H9 (cell line): Measurements from ENCODE around the gene RIMBP2. TPM values are rescaled to one million over a fixed set of nuclear protein-coding genes. Genes with fewer than 3 reads are reported as not detected.

Source experiments
- DNase-seq: peaks from one replicate; pipeline ENCODE4 v3.0.0-alpha.2; 2017
- H2AFZ ChIP-seq: one replicate; pipeline ENCODE4 v1.6.1; 2013; ENCODE audit warnings: mild to moderate bottlenecking, low read length, control low read depth, moderate library complexity
- H2AK5ac ChIP-seq: 2 replicates; pipeline ENCODE4 v1.6.1; 2013; ENCODE audit warnings: low read length, control low read depth, mixed read lengths; ENCODE audit not compliant: insufficient read length
- H2BK120ac ChIP-seq: one replicate; pipeline ENCODE4 v1.6.1; 2013; ENCODE audit warnings: low read depth, mild to moderate bottlenecking, low read length, control low read depth, inconsistent platforms; ENCODE audit not compliant: poor library complexity, severe bottlenecking
- H2BK12ac ChIP-seq: 2 replicates; pipeline ENCODE4 v1.6.1; 2013; ENCODE audit warnings: low read length, control low read depth, mixed read lengths, low read depth; ENCODE audit not compliant: insufficient read length
- H2BK15ac ChIP-seq: 2 replicates; pipeline ENCODE4 v1.6.1; 2013; ENCODE audit warnings: low read depth, low read length, control low read depth
- H2BK20ac ChIP-seq: one replicate; pipeline ENCODE4 v1.6.1; 2013; ENCODE audit warnings: low read depth, mild to moderate bottlenecking, low read length, control low read depth, inconsistent platforms; ENCODE audit not compliant: poor library complexity, severe bottlenecking
- H2BK5ac ChIP-seq: 2 replicates; pipeline ENCODE4 v1.6.1; 2013; ENCODE audit warnings: low read length, control low read depth, mixed read lengths; ENCODE audit not compliant: insufficient read length
- H3K14ac ChIP-seq: 2 replicates; pipeline ENCODE4 v1.6.1; 2013; ENCODE audit warnings: low read length, control low read depth; ENCODE audit not compliant: insufficient read depth
- H3K18ac ChIP-seq: 2 replicates; pipeline ENCODE4 v1.6.1; 2013; ENCODE audit warnings: low read depth, mild to moderate bottlenecking, mixed read lengths, low read length, control low read depth; ENCODE audit not compliant: insufficient read length
- H3K23ac ChIP-seq: 2 replicates; pipeline ENCODE4 v1.6.1; 2013; ENCODE audit warnings: low read length, control low read depth, mixed read lengths, low read depth; ENCODE audit not compliant: insufficient read length
- H3K23me2 ChIP-seq: 2 replicates; pipeline ENCODE4 v1.6.1; 2013; ENCODE audit warnings: low read depth, mild to moderate bottlenecking, mixed read lengths, low read length, control low read depth; ENCODE audit not compliant: insufficient read length, poor library complexity, severe bottlenecking
- H3K27ac ChIP-seq: 2 replicates; pipeline ENCODE4 v1.5.1; 2013; ENCODE audit warnings: low read length, control low read depth, mixed read lengths, low read depth; ENCODE audit not compliant: insufficient read length
- H3K27me3 ChIP-seq: 2 replicates; pipeline ENCODE4 v1.6.1; 2013; ENCODE audit warnings: low read length, control low read depth, inconsistent platforms; ENCODE audit not compliant: insufficient read depth
- H3K4ac ChIP-seq: 2 replicates; pipeline ENCODE4 v1.6.1; 2013; ENCODE audit warnings: low read depth, mild to moderate bottlenecking, control low read depth, inconsistent platforms, low read length, moderate library complexity
- H3K4me1 ChIP-seq: 2 replicates; pipeline ENCODE4 v1.6.1; 2013; ENCODE audit warnings: low read length, control low read depth, inconsistent platforms; ENCODE audit not compliant: insufficient read depth
- H3K4me2 ChIP-seq: 2 replicates; pipeline ENCODE4 v1.6.1; 2013; ENCODE audit warnings: low read length, control low read depth, mixed read lengths; ENCODE audit not compliant: insufficient read length, insufficient read depth
- H3K56ac ChIP-seq: 2 replicates; pipeline ENCODE4 v1.6.1; 2013; ENCODE audit warnings: low read depth, mild to moderate bottlenecking, mixed read lengths, low read length, control low read depth; ENCODE audit not compliant: insufficient read length
- H3K79me1 ChIP-seq: 2 replicates; pipeline ENCODE4 v1.6.1; 2013; ENCODE audit warnings: low read depth, mild to moderate bottlenecking, moderate library complexity, low read length, control low read depth, inconsistent platforms; ENCODE audit not compliant: insufficient read depth, poor library complexity, severe bottlenecking
- H3K79me2 ChIP-seq: 2 replicates; pipeline ENCODE4 v1.6.1; 2013; ENCODE audit warnings: low read length, control low read depth, inconsistent platforms; ENCODE audit not compliant: insufficient read depth
- H3K9ac ChIP-seq: 2 replicates; pipeline ENCODE4 v1.6.1; 2013; ENCODE audit warnings: low read length, control low read depth, mixed read lengths; ENCODE audit not compliant: insufficient read length; ENCODE audit errors: extremely low read depth
- H3K9me3 ChIP-seq: one replicate; pipeline ENCODE4 v1.6.1; 2013; ENCODE audit warnings: low read depth, low read length, inconsistent platforms; ENCODE audit not compliant: control insufficient read depth
- H3T11ph ChIP-seq: one replicate; pipeline ENCODE4 v1.6.1; 2013; ENCODE audit warnings: mild to moderate bottlenecking, low read length, control low read depth, inconsistent platforms
- H4K20me1 ChIP-seq: one replicate; pipeline ENCODE4 v1.6.1; 2013; ENCODE audit not compliant: control insufficient read depth, insufficient read length, insufficient read depth
- H4K5ac ChIP-seq: 2 replicates; pipeline ENCODE4 v1.6.1; 2013; ENCODE audit warnings: low read depth, mild to moderate bottlenecking, mixed read lengths, low read length, control low read depth; ENCODE audit not compliant: insufficient read length
- H4K8ac ChIP-seq: replicated peaks from 2 replicates; pipeline ENCODE4 v1.6.1; 2013; ENCODE audit warnings: low read length, control low read depth, mixed read lengths, low read depth; ENCODE audit not compliant: insufficient read length
- H4K91ac ChIP-seq: 2 replicates; pipeline ENCODE4 v1.6.1; 2013; ENCODE audit warnings: low read depth, mild to moderate bottlenecking, moderate library complexity, mixed read lengths, low read length, control low read depth; ENCODE audit not compliant: insufficient read length
- H3K27ac Mint-ChIP-seq, 3 experiments: 2 replicates in 2 of 3; 3 replicates in 1 of 3; pipeline ENCODE4 v1.8.0; 2020 to 2021; ENCODE audit warnings: mixed read lengths in 3 of 3, mild to moderate bottlenecking in 1 of 3, moderate library complexity in 1 of 3
- H3K27me3 Mint-ChIP-seq: 2 replicates; pipeline ENCODE4 v1.8.0; 2021; ENCODE audit warnings: low read depth, mild to moderate bottlenecking, moderate library complexity, mixed read lengths
- H3K36me3 Mint-ChIP-seq, 3 experiments: 2 replicates in 2 of 3; 3 replicates in 1 of 3; pipeline ENCODE4 v1.8.0; 2020 to 2021; ENCODE audit warnings: low read depth in 3 of 3, mixed read lengths in 3 of 3; ENCODE audit not compliant: insufficient read depth in 1 of 3
- H3K4me1 Mint-ChIP-seq, 2 experiments: 2 replicates each; pipeline ENCODE4 v1.8.0; 2020; ENCODE audit warnings: mixed read lengths in 2 of 2
- H3K4me3 Mint-ChIP-seq, 2 experiments: 2 replicates in 1 of 2; 3 replicates in 1 of 2; pipeline ENCODE4 v1.8.0; 2020 to 2021; ENCODE audit warnings: mild to moderate bottlenecking in 2 of 2, mixed read lengths in 2 of 2, moderate library complexity in 1 of 2
- H3K9me3 Mint-ChIP-seq, 2 experiments: 2 replicates in 1 of 2; 3 replicates in 1 of 2; pipeline ENCODE4 v1.8.0; 2020; ENCODE audit warnings: mild to moderate bottlenecking in 2 of 2, mixed read lengths in 2 of 2, moderate library complexity in 1 of 2
- CTCF ChIP-seq: fragments of 200-600 bp; sonication (generic); conservative IDR thresholded peaks from 3 replicates; pipeline ENCODE4 v1.8.0; 2021; ENCODE audit warnings: antibody characterized with exemption, mild to moderate bottlenecking
- WGBS: extraction: QIAGEN DNeasy Blood & Tissue Kit; methylation state at CpG from one replicate; pipeline ENCODE4 v1.1.7; 2013; ENCODE audit warnings: missing lambda C conversion rate, low lambda C conversion rate, mixed read lengths; ENCODE audit not compliant: insufficient read length; ENCODE audit errors: extremely low coverage; 5-methylcytosine and 5-hydroxymethylcytosine counted together
- total RNA-seq: library from RNA; stranded (reverse); gene quantifications from 2 replicates; pipeline ENCODE4 v1.2.1, GENCODE V29; 2021

Gene RIMBP2
- total RNA-seq, 1 experiment from 2014 or later, result 0.70 TPM

GRCh38 chr12:130479401-130480125 is 236.5 kb downstream of the RIMBP2 start:
- Histone ChIP-seq H3K9ac (no peak overlapping the region), H4K91ac (no peak overlapping the region), H3T11ph (no peak overlapping the region), H3K4ac (no peak overlapping the region), H4K20me1 (no peaks in the 10 kb centered on the region), H2AFZ (no peak overlapping the region), H3K18ac (no peak overlapping the region), H3K4me1 (no peaks in the 10 kb centered on the region; the same call in 1 of the 2 replicates), H3K9me3 (no peaks in the 10 kb centered on the region), H3K23ac (no peak overlapping the region), H3K27ac (no peak overlapping the region), H2BK12ac (no peak overlapping the region), H3K27me3 (no peaks in the 10 kb centered on the region), H2AK5ac (no peak overlapping the region), H3K14ac (0 out of 2 replicates have a peak overlapping the region, but pooled peaks have one; percentile 11), H3K79me1 (no peaks in the 10 kb centered on the region), H2BK5ac (no peak overlapping the region), H4K5ac (no peak overlapping the region), H3K23me2 (no peaks in the 10 kb centered on the region), H2BK20ac (no peak overlapping the region), H2BK120ac (no peak overlapping the region), H3K79me2 (no peaks in the 10 kb centered on the region), H3K4me2 (no peak overlapping the region), H2BK15ac (no peak overlapping the region; the same call in 1 of the 2 replicates), H3K56ac (no peak overlapping the region), H4K8ac (no peak overlapping the region)
- Mint-ChIP-seq H3K9me3 (no peaks in the 10 kb centered on the region), H3K4me1 (peaks cover 13 to 21% of the 10 kb centered on the region in 2 experiments), H3K4me3 (no peak overlapping the region), H3K27ac (peak overlapping the region in 1 of 3 experiments; percentile 28; a peak in 1 of 7 replicates), H3K36me3 (no peaks in the 10 kb centered on the region), H3K27me3 (peaks cover 19% of the 10 kb centered on the region)
- no peak for TF ChIP-seq CTCF
- WGBS, result no CpG with 5 or more reads among the region's 23 CpGs
- DNase-seq, result no peak
